HUES64 (cell line): ENCODE data around the gene SESN2.
"Not testable (repeated sequence)": the region's sequence is repeated elsewhere in the genome, so short reads cannot be mapped to it uniquely, and the experiment has no call there.

Experiments used
- H3K27ac ChIP-seq: 2 replicates; pipeline ENCODE4 v1.7.0; 2013; ENCODE audit warnings: low read depth, low read length, inconsistent platforms
- H3K27me3 ChIP-seq: 2 replicates; pipeline ENCODE4 v1.6.1; 2013; ENCODE audit warnings: mild to moderate bottlenecking, low read length; ENCODE audit not compliant: insufficient read depth
- H3K36me3 ChIP-seq: 2 replicates; pipeline ENCODE4 v1.6.1; 2013; ENCODE audit warnings: mild to moderate bottlenecking, low read length; ENCODE audit not compliant: insufficient read depth
- H3K4me1 ChIP-seq: 2 replicates; pipeline ENCODE4 v1.6.1; 2013; ENCODE audit warnings: mild to moderate bottlenecking, low read length, moderate library complexity; ENCODE audit not compliant: insufficient read depth
- H3K4me3 ChIP-seq: 2 replicates; pipeline ENCODE4 v1.5.1; 2013; ENCODE audit warnings: mild to moderate bottlenecking, low read length, moderate library complexity
- H3K9ac ChIP-seq: 2 replicates; pipeline ENCODE4 v1.6.1; 2013; ENCODE audit warnings: mild to moderate bottlenecking, low read depth, low read length
- H3K9me3 ChIP-seq: 2 replicates; pipeline ENCODE4 v1.6.1; 2013; ENCODE audit warnings: low read depth, low read length; ENCODE audit not compliant: insufficient read depth
- WGBS: fragments of 150-250, 120-280 bp; methylation state at CpG from one replicate; pipeline ENCODE4 v1.1.7; 2013; ENCODE audit warnings: missing lambda C conversion rate; 5-methylcytosine and 5-hydroxymethylcytosine counted together

The SESN2 gene

DNA sequence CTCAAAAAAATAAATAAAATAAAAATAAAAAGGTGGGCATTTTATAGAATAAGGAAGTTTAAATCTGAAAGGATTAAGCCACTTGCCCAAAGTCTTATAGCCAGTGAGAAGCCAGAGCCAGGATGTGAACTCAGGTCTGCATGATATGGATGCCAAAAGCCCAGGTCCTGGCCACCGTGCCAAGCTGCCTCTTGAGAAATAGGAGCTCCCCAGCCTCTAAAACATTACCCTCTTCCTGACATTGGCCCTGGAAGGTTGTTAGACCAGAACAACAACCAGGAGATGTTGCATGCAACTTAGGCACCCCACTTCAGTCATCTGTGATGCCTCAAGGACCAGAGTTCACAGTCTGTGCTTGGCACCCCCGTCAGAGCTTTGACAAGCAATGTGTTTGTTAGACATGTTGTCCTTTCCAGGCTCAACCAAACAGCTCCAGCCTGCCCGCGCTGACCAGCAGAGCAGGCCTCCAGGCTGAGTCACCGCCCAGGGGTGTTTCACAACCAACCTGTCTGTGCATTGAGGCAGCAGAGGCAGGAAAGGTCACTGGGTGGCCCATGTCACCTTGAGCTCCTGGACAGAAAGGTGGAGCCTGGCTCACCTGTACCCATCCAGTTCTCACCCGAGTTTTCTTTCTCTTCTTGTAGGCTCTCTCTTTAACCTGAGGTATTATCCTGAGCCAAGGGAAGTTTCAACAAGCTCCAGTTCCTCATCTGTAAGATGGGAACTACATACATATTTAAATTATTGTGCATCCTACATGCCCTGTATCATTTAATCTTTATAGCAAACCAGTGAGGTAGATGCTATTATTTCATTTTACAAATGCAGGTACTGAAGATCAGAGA, 54.6 kb downstream of the SESN2 start:
- no peak overlapping the region for H3K4me3 ChIP-seq
- H3K9me3 ChIP-seq, result no peaks in the 10 kb centered on the region
- no peaks in the 10 kb centered on the region for H3K36me3 ChIP-seq
- H3K9ac ChIP-seq, result no peak overlapping the region
- no peaks in the 10 kb centered on the region for H3K4me1 ChIP-seq
- 88% methylated on average over 6 of the region's 6 CpGs for WGBS
- H3K27ac ChIP-seq, result no peak overlapping the region
- no peaks in the 10 kb centered on the region for H3K27me3 ChIP-seq

DNA sequence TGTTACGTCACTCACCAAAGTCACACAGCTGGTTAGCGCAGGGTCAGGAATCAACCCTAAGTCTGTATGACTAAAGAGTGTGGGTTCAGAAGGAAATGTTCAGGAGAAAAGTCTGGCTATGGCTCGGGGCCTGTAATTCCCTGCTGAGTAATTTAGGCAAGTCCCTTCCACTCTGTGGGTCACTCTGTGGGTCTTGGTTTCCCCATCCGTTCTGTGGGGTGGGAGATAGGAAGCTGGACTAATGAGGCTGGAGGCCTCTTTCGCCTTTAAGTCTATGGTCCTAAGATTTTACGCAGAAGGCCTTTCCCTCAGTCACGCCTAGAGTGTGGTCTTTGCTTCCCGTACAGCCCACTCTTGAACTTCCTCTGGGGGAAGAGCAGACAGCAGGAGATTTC, 55.2 kb downstream of the SESN2 start:
- no peaks in the 10 kb centered on the region for H3K36me3 ChIP-seq
- no peak overlapping the region for H3K27ac ChIP-seq
- H3K4me3 ChIP-seq, result no peak overlapping the region
- H3K27me3 ChIP-seq, result no peaks in the 10 kb centered on the region
- no peaks in the 10 kb centered on the region for H3K9me3 ChIP-seq
- 93% methylated on average over 8 of the region's 8 CpGs for WGBS
- no peak overlapping the region for H3K9ac ChIP-seq
- no peaks in the 10 kb centered on the region for H3K4me1 ChIP-seq

DNA sequence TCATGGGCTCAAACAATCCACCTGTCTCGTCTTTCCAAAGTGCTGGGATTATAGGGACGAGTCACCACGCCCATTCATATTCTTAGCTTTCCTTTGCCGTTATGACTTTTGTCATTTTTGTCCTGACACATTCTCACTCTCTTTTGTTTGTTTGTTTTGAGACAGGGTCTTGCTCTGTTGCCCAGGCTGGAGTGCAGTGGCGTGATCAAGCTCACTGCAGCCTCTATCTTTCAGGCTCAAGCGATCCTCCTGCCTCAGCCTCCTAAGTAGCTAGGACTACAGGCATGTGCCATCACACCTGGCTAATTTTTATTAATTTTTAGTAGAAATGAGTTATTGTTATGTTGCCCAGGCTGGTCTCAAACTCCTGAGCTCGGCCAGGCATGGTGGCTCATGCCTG, 57.7 kb downstream of the SESN2 start:
- Histone ChIP-seq H3K27me3 (no peaks in the 10 kb centered on the region), H3K36me3 (no peaks in the 10 kb centered on the region), H3K27ac (no peak overlapping the region), H3K9me3 (no peaks in the 10 kb centered on the region), H3K4me3 (no peak overlapping the region), H3K9ac (no peak overlapping the region), H3K4me1 (no peaks in the 10 kb centered on the region)
- 93% methylated on average over 7 of the region's 7 CpGs for WGBS

DNA sequence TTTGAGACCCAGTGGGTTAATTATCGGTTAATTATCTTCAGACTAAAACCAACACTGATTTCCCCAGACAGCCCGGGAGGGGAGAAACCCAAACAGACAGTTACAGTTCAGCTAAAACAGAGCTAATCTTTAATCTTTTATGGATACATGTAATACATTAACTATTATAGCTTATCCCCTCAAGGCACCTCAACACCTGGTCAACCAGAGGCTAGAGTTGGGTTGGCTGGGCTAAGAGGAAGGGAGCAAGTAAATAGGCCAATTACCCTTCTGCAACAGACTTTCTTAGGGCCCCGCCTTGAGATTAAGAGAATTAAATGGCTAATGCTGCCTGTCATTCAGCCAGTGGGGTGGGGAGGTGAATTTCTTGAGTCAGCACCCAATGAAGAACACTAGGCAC, 62.9 kb downstream of the SESN2 start:
- H3K36me3 ChIP-seq, result no peaks in the 10 kb centered on the region
- H3K4me1 ChIP-seq, result no peaks in the 10 kb centered on the region
- H3K27ac ChIP-seq, result no peak overlapping the region
- no peaks in the 10 kb centered on the region for H3K27me3 ChIP-seq
- H3K4me3 ChIP-seq, result no peak overlapping the region
- no peaks in the 10 kb centered on the region for H3K9me3 ChIP-seq
- 81% methylated on average over 3 of the region's 3 CpGs for WGBS
- H3K9ac ChIP-seq, result no peak overlapping the region

DNA sequence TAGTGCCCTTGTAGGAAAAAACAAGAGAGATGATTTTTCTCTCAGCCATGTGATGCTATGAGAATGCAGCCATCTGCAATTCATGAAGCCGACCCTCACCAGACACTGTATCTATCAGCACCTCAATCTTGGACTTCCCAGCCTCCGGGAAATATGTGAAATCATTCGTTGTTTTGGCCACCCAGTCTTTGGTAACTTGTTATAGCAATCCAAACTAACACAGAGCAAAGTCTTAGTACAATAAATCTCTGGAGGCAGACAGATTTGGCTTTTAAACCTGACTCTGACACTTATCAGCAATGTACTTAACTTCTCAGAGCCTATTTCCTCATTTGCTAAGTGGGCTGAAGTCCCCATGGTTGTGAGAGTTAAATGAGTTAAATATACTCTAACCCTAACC, 64.4 kb downstream of the SESN2 start:
- Histone ChIP-seq H3K27me3 (no peaks in the 10 kb centered on the region), H3K27ac (no peak overlapping the region), H3K4me1 (no peaks in the 10 kb centered on the region), H3K36me3 (no peaks in the 10 kb centered on the region), H3K9me3 (no peaks in the 10 kb centered on the region), H3K9ac (no peak overlapping the region), H3K4me3 (no peak overlapping the region)
- 80% methylated on average over 3 of the region's 3 CpGs for WGBS

DNA sequence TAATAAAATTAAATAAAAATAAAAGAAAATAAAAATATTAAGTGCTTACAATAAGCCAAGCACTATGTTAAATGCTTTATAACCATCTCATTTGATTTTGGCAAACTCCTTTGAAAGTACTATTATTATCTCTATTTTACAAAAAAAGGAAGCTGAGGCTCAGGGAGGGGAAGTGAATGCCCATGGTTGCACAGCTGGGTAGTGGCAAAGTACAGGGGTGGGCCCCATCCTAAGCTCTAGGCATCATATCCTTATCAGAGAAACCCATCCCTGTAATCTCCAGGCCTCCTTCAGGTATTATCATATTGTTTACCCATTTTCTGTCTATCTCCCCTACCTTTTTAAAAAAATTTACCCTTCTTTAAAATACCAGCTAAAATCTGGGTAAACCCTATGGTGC, 67.2 kb downstream of the SESN2 start:
- no peak overlapping the region for H3K4me3 ChIP-seq
- no peaks in the 10 kb centered on the region for H3K9me3 ChIP-seq
- no peaks in the 10 kb centered on the region for H3K4me1 ChIP-seq
- no peaks in the 10 kb centered on the region for H3K27me3 ChIP-seq
- H3K36me3 ChIP-seq, result peaks cover 11% of the 10 kb centered on the region; the same call in 1 of the 2 replicates
- H3K27ac ChIP-seq, result no peak overlapping the region
- H3K9ac ChIP-seq, result no peak overlapping the region

DNA sequence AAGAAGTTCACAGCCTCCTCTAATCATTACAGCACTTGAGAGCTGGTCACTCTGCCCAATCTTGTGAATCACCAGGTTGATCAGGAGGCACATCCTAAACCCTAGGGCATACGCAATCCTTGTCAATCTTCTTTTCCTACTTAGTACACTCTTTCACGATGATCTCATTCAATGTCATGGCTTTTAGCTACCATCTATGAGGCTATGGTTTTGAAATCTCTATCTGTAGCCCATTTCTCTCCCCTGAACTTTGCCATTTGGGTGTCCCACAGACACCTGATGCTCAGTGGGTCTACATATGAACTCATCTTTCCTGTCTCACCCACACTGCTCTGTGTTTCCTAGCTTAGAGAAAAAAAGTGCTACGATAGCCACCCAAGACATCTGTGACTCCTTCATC, 67.7 kb downstream of the SESN2 start:
- Histone ChIP-seq H3K9me3 (no peaks in the 10 kb centered on the region), H3K27me3 (no peaks in the 10 kb centered on the region), H3K9ac (no peak overlapping the region), H3K4me1 (no peaks in the 10 kb centered on the region), H3K4me3 (no peak overlapping the region), H3K27ac (no peak overlapping the region), H3K36me3 (peaks cover 16% of the 10 kb centered on the region)
- 89% methylated on average over 3 of the region's 3 CpGs for WGBS

DNA sequence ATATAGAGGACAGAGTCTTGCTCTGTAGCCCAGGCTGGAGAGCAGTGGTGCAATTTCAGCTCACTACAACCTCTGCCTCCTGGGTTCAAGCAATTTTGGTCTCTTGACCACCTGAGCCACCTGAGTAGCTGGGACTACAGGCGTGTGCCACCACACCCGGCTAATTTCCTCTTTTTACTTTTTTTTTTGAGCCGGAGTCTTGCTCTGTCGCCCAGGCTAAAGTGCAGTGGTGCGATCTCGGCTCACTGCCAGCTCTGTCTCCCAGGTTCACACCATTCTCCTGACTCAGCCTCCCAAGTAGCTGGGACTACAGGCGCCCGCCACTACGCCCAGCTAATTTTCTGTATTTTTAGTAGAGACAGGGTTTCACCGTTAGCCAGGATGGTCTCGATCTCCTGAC, 68.1 kb downstream of the SESN2 start:
- H3K4me3 ChIP-seq, H3K27ac ChIP-seq, H3K9ac ChIP-seq, H3K4me1 ChIP-seq, H3K27me3 ChIP-seq, H3K9me3 ChIP-seq: not testable (repeated sequence)
- 95% methylated on average over 11 of the region's 11 CpGs for WGBS
- peaks cover 20% of the 10 kb centered on the region for H3K36me3 ChIP-seq

DNA sequence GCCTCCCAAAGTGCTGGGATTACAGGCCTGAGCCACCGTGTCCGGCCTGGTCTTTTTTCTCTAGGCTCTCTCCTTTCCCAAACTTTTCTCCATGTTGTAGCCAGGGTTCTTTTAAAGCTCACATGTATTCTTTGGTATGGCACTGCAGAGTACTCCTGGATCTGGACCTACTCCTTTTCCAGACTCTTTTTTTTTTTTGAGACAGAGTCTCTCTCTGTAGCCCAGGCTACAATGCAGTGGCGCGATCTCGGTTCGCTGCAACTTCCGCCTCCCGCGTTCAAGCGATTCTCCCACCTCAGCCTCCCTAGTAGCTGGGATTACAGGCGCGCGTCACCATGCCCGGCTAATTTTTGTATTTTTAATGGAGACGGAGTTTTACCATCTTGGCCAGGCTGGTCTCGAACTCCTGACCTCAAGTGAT, 68.9 kb downstream of the SESN2 start:
- H3K4me1 ChIP-seq, result no peaks in the 10 kb centered on the region
- H3K27ac ChIP-seq, result peak overlapping the region; percentile 90; the same call in 1 of the 2 replicates
- no peaks in the 10 kb centered on the region for H3K27me3 ChIP-seq
- H3K4me3 ChIP-seq, result peak overlapping the region; percentile 86
- H3K36me3 ChIP-seq, result peaks cover 28% of the 10 kb centered on the region
- WGBS, result 92% methylated on average over 16 of the region's 16 CpGs
- H3K9ac ChIP-seq, result peak overlapping the region; percentile 54; the same call in 1 of the 2 replicates
- H3K9me3 ChIP-seq, result no peaks in the 10 kb centered on the region

DNA sequence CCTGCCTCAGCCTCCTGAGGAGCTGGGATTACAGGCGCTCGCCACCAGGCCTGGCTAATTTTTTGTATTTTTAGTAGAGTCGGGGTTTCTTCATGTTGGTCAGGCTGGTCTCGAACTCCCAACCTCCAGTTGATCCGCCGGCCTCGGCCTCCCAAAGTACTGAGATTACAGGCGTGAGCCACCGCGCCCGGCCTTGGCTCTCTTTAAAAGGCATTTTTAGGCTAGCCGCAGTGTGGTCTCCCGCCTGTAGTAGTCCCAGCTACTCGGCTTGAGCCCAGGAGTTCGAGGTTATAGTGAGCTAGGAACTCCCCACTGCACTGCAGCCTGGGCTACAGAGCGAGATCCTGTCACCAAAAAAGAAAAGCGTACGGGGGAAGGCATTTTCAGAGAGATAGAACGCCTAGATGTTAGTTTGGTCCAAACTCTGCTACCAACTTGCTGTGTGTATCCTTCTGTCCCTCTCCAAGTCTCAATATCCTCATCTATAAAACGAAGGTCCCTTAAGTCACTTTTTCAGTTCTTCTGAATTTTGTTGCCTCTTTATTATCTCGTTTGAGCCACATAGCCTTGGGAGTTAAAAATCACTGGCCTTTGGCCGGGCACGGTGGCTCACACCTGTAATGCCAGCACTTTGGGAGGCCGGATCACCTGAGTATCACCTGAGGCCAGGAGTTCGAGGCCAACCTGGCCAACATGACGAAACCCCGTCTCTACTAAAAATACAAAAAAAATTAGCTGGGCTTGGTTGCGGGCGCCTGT, 70.3 kb downstream of the SESN2 start:
- Histone ChIP-seq H3K9ac (peak overlapping the region; percentile 88), H3K4me1 (no peaks in the 10 kb centered on the region), H3K4me3 (peak overlapping the region; percentile 86), H3K27me3 (no peaks in the 10 kb centered on the region), H3K9me3 (no peaks in the 10 kb centered on the region), H3K27ac (peak overlapping the region; percentile 90), H3K36me3 (peaks cover 39% of the 10 kb centered on the region)
- WGBS, result 52% methylated on average over 29 of the region's 29 CpGs
